ENCODE data around the gene UPK1A.

- TF ChIP-seq CTCF (IDR thresholded peaks at IDR 0.05; ENCODE audit: low read depth, low read length) (peak; percentile 99), EZH2phosphoT487 (IDR thresholded peaks at IDR 0.05; ENCODE audit: low read depth) (no peak)
Observed at GRCh38 chr19:35716801-35717664, 50.7 kb downstream of the UPK1A start.
